ENCODE data around the gene NFASC. TPM values are rescaled to one million over a fixed set of nuclear protein-coding genes. Genes with fewer than 3 reads are reported as not detected.

Gene NFASC
- total RNA-seq, 2 experiments from 2014 or later: not detected

DNA sequence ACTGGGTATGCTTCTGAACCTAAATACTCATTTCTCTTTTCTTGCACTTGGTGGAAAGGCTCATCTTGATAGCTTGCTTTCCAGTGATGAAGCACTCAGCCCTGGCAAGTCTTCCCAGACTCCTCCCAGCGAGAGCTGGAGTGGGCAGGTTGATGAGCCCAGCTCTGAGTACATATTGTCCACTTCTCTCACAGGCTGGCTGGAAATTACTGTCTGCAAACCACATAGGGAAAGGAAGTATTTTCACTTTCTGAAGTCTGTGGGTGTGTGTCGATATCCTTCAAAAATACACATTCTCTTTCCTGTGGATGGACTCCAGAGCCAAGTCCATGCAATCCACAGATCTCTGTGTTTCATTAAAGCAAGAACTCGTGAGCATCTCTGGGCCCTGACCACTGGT is 133.7 kb downstream of the NFASC start:
- ChIA-PET CTCF (ENCODE audit: unreplicated experiment) (no interaction called here), POLR2A (no interaction called here)
- Histone ChIP-seq H4K20me1 (ENCODE audit: insufficient read depth, low read length) (no peaks in the 10 kb centered on the region), H3K4me3 (ENCODE audit: low read depth, low read length, poor library complexity, severe bottlenecking) (no peak overlapping the region), H3K9me3 (ENCODE audit: low read length) (no peaks in the 10 kb centered on the region), H3K9me2 (ENCODE audit: insufficient read depth, low read length) (no peaks in the 10 kb centered on the region), H3K36me3 (ENCODE audit: insufficient read depth, low read length) (no peaks in the 10 kb centered on the region), H3K4me2 (ENCODE audit: low read length) (no peak overlapping the region), H3K4me1 (ENCODE audit: insufficient read depth, low read length, poor library complexity, severe bottlenecking) (no peaks in the 10 kb centered on the region), H3K79me2 (ENCODE audit: insufficient read depth, low read depth, low read length) (no peaks in the 10 kb centered on the region), H2AFZ (ENCODE audit: low read length) (no peak overlapping the region), H3K27ac (ENCODE audit: low read depth, low read length, poor library complexity, severe bottlenecking) (no peak overlapping the region)
- TF ChIP-seq, protein P1, sequence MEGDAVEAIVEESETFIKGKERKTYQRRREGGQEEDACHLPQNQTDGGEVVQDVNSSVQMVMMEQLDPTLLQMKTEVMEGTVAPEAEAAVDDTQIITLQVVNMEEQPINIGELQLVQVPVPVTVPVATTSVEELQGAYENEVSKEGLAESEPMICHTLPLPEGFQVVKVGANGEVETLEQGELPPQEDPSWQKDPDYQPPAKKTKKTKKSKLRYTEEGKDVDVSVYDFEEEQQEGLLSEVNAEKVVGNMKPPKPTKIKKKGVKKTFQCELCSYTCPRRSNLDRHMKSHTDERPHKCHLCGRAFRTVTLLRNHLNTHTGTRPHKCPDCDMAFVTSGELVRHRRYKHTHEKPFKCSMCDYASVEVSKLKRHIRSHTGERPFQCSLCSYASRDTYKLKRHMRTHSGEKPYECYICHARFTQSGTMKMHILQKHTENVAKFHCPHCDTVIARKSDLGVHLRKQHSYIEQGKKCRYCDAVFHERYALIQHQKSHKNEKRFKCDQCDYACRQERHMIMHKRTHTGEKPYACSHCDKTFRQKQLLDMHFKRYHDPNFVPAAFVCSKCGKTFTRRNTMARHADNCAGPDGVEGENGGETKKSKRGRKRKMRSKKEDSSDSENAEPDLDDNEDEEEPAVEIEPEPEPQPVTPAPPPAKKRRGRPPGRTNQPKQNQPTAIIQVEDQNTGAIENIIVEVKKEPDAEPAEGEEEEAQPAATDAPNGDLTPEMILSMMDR (conservative IDR thresholded peaks at IDR 0.05; ENCODE audit: low read length): no peak
- no peak for TF ChIP-seq EZH2phosphoT487 (IDR thresholded peaks at IDR 0.05; ENCODE audit: borderline replicate concordance, low read depth, low read length)
- intact Hi-C loops (cut with micrococcal nuclease; ENCODE audit: unreplicated experiment): no loop called here
- BruUV-seq (replicated peaks): no TSS peak
- no peak for DNase-seq (ENCODE audit: low spot score)

DNA sequence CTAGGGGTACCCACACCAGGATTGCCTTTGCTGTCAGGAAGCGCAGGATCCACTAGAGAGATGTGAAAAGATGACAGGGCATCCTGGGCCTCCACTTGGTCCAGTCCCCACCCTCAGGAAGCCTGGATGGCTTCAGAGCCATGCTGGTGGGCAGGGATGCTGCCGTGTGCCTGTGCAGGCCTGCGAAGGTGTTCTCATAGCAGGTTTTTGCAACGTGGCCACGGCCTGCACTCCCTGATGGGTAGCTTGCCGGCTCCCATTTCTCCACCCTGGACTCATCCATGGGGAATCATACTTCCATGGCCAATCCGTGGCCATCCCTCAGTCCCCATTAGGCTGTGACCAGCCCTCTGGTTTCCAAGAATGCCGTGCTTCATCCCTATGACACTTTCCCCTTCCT is 138.2 kb downstream of the NFASC start:
- CTCF ChIA-PET (ENCODE audit: unreplicated experiment): no interaction called here
- Histone ChIP-seq H3K4me3 (ENCODE audit: low read depth, low read length, poor library complexity, severe bottlenecking) (no peak overlapping the region), H3K9me2 (ENCODE audit: insufficient read depth, low read length) (no peaks in the 10 kb centered on the region), H2AFZ (ENCODE audit: low read length) (no peak overlapping the region), H3K9me3 (ENCODE audit: low read length) (no peaks in the 10 kb centered on the region), H3K79me2 (ENCODE audit: insufficient read depth, low read depth, low read length) (no peaks in the 10 kb centered on the region), H3K36me3 (ENCODE audit: insufficient read depth, low read length) (no peaks in the 10 kb centered on the region), H3K4me1 (ENCODE audit: insufficient read depth, low read length, poor library complexity, severe bottlenecking) (no peaks in the 10 kb centered on the region), H4K20me1 (ENCODE audit: insufficient read depth, low read length) (no peaks in the 10 kb centered on the region), H3K4me2 (ENCODE audit: low read length) (no peak overlapping the region), H3K27ac (ENCODE audit: low read depth, low read length, poor library complexity, severe bottlenecking) (no peak overlapping the region)
- POLR2A ChIA-PET: no interaction called here
- TF ChIP-seq, protein P1 (conservative IDR thresholded peaks at IDR 0.05; ENCODE audit: low read length): no peak
- no peak for TF ChIP-seq EZH2phosphoT487 (IDR thresholded peaks at IDR 0.05; ENCODE audit: borderline replicate concordance, low read depth, low read length)
- intact Hi-C loops (cut with micrococcal nuclease; ENCODE audit: unreplicated experiment): no loop called here
- DNase-seq (ENCODE audit: low spot score): no peak
- no TSS peak for BruUV-seq (replicated peaks)

DNA sequence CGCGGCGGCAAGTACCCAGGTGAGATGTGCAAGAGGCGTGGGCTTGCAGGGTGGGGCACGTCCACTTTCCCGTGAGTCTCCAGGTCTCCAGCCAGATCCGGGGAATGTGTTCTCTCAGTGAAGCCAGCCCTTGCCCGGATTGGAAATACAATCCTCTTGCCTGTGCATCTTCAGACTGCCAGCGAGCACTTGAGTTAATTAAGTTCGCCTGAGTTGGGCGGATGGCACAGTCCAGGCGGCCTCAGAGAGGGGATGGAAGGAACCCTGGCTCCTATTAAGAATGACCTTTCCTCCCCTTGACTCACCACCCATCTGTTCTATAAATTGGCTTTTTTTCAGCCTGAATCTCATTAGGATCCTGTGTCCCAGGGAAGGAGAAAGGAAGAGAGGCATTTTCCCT is 139.0 kb downstream of the NFASC start:
- no TSS peak for BruUV-seq (replicated peaks)
- CTCF ChIA-PET (ENCODE audit: unreplicated experiment): no interaction called here
- Histone ChIP-seq H3K4me2 (ENCODE audit: low read length) (no peak overlapping the region), H3K36me3 (ENCODE audit: insufficient read depth, low read length) (no peaks in the 10 kb centered on the region), H3K4me1 (ENCODE audit: insufficient read depth, low read length, poor library complexity, severe bottlenecking) (no peaks in the 10 kb centered on the region), H4K20me1 (ENCODE audit: insufficient read depth, low read length) (no peaks in the 10 kb centered on the region), H3K9me2 (ENCODE audit: insufficient read depth, low read length) (no peaks in the 10 kb centered on the region), H3K4me3 (ENCODE audit: low read depth, low read length, poor library complexity, severe bottlenecking) (no peak overlapping the region), H3K9me3 (ENCODE audit: low read length) (no peaks in the 10 kb centered on the region), H3K79me2 (ENCODE audit: insufficient read depth, low read depth, low read length) (no peaks in the 10 kb centered on the region), H2AFZ (ENCODE audit: low read length) (no peak overlapping the region), H3K27ac (ENCODE audit: low read depth, low read length, poor library complexity, severe bottlenecking) (no peak overlapping the region)
- POLR2A ChIA-PET: no interaction called here
- no peak for DNase-seq (ENCODE audit: low spot score)
- intact Hi-C loops (cut with micrococcal nuclease; ENCODE audit: unreplicated experiment): no loop called here
- no peak for TF ChIP-seq EZH2phosphoT487 (IDR thresholded peaks at IDR 0.05; ENCODE audit: borderline replicate concordance, low read depth, low read length)
- TF ChIP-seq, protein P1 (conservative IDR thresholded peaks at IDR 0.05; ENCODE audit: low read length): no peak
